ENCODE results near the gene RBM20.

DNA sequence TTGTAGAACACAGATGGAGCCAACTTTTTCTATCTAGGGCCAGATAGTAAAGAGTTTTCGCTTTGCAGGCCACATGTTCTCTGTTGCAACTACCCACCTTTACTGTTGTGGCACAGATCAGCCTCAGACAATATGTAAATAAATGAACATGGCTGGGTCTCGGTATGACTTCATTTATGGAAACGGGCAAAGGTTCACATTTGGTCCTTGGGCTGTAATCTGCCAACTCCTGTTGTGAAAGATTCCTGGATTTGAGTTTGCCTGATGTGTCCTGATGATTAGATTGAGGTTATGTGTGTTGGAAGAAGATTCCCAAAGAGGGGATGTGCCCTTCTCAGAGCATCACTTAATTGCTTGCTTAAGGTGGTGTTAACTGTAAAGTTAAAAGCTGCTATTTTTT, 38.2 kb downstream of the RBM20 start:
- TF ChIP-seq, protein P1, sequence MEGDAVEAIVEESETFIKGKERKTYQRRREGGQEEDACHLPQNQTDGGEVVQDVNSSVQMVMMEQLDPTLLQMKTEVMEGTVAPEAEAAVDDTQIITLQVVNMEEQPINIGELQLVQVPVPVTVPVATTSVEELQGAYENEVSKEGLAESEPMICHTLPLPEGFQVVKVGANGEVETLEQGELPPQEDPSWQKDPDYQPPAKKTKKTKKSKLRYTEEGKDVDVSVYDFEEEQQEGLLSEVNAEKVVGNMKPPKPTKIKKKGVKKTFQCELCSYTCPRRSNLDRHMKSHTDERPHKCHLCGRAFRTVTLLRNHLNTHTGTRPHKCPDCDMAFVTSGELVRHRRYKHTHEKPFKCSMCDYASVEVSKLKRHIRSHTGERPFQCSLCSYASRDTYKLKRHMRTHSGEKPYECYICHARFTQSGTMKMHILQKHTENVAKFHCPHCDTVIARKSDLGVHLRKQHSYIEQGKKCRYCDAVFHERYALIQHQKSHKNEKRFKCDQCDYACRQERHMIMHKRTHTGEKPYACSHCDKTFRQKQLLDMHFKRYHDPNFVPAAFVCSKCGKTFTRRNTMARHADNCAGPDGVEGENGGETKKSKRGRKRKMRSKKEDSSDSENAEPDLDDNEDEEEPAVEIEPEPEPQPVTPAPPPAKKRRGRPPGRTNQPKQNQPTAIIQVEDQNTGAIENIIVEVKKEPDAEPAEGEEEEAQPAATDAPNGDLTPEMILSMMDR (IDR thresholded peaks at IDR 0.05) = no peak
- TF ChIP-seq POLR2A (IDR thresholded peaks at IDR 0.05; ENCODE audit: low read length) (no peak), RFX5 (IDR thresholded peaks at IDR 0.05) (no peak), POLR2AphosphoS2 (conservative IDR thresholded peaks at IDR 0.05; ENCODE audit: low read length) (no peak), MYC (IDR thresholded peaks at IDR 0.05; ENCODE audit: borderline replicate concordance, low read length) (no peak), MAFK (IDR thresholded peaks at IDR 0.05; ENCODE audit: partially characterized antibody) (no peak), RNF2 (IDR thresholded peaks at IDR 0.05; ENCODE audit: borderline replicate concordance, low read depth) (no peak), NR3C1 (IDR thresholded peaks at IDR 0.05) (no peak), RCOR1 (IDR thresholded peaks at IDR 0.05; ENCODE audit: low read depth, low read length) (no peak), HOXA7 (CRISPR knock-in tag; IDR thresholded peaks at IDR 0.05) (no peak)
- TF ChIP-seq, protein P2, sequence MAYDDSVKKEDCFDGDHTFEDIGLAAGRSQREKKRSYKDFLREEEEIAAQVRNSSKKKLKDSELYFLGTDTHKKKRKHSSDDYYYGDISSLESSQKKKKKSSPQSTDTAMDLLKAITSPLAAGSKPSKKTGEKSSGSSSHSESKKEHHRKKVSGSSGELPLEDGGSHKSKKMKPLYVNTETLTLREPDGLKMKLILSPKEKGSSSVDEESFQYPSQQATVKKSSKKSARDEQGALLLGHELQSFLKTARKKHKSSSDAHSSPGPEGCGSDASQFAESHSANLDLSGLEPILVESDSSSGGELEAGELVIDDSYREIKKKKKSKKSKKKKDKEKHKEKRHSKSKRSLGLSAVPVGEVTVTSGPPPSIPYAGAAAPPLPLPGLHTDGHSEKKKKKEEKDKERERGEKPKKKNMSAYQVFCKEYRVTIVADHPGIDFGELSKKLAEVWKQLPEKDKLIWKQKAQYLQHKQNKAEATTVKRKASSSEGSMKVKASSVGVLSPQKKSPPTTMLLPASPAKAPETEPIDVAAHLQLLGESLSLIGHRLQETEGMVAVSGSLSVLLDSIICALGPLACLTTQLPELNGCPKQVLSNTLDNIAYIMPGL (CRISPR knock-in tag; IDR thresholded peaks at IDR 0.05; ENCODE audit: borderline replicate concordance) = no peak
- TF ChIP-seq, protein P3, sequence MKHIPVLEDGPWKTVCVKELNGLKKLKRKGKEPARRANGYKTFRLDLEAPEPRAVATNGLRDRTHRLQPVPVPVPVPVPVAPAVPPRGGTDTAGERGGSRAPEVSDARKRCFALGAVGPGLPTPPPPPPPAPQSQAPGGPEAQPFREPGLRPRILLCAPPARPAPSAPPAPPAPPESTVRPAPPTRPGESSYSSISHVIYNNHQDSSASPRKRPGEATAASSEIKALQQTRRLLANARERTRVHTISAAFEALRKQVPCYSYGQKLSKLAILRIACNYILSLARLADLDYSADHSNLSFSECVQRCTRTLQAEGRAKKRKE (CRISPR knock-in tag; IDR thresholded peaks at IDR 0.05; ENCODE audit: low read depth) = no peak
- TF ChIP-seq, protein P4, sequence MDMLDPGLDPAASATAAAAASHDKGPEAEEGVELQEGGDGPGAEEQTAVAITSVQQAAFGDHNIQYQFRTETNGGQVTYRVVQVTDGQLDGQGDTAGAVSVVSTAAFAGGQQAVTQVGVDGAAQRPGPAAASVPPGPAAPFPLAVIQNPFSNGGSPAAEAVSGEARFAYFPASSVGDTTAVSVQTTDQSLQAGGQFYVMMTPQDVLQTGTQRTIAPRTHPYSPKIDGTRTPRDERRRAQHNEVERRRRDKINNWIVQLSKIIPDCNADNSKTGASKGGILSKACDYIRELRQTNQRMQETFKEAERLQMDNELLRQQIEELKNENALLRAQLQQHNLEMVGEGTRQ (IDR thresholded peaks at IDR 0.05) = no peak
- TF ChIP-seq, protein P5, sequence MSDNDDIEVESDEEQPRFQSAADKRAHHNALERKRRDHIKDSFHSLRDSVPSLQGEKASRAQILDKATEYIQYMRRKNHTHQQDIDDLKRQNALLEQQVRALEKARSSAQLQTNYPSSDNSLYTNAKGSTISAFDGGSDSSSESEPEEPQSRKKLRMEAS (IDR thresholded peaks at IDR 0.05) = no peak

Measured in A549 (cell line).